ENCODE data around the gene ADARB1. TPM values are rescaled to one million over a fixed set of nuclear protein-coding genes. Genes with fewer than 3 reads are reported as not detected.
A peak's percentile ranks its signal among the peaks of the same experiment; 100 is the strongest.

Gene ADARB1
- total and polyA plus RNA-seq, 9 of the 15 experiments (the other 6 are each of a cell fraction or from before 2014, with no cell fraction given), result 6.7 to 16.0 (median 8.3) TPM

DNA sequence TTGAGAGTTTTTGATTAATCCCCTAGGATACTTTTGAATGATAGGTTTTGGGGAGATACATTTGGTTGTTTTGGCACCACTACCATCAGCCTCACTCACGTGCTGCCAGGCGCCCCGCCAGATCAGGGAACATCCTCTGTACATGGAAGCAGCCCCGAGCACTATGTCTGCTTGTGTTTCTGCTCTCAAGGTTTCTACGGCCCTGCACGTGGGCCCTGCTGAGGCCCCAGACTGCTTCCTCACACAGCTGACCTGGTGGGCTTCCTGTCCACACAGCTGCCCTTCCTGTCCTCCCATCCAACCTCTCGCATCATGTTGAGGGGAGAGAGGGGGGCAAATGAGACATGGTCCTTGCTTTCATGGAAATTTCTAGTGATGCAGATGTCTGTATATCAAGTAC lies 20.0 kb downstream of the ADARB1 start:
- CTCF ChIA-PET (ENCODE audit: low intra/inter-chr PET ratio), result no interaction called here
- in situ Hi-C loops (cut with MboI), result no loop called here
- WGBS (ENCODE audit: insufficient coverage, low coverage, missing lambda C conversion rate), result 56% methylated on average over 7 of the region's 7 CpGs

More for the DNA sequence above, 20.0 kb downstream of the ADARB1 start:
- no peak for ATAC-seq
- 0 out of 4 replicates have a peak overlapping the region, but pooled peaks of 1 of the 2 experiments have one; percentile 1 for H3K9ac ChIP-seq (ENCODE audit: insufficient read depth in 1 of 2, low read depth in 2 of 2, low read length in 2 of 2)
- no peak overlapping the region for H3K4me2 ChIP-seq (ENCODE audit: insufficient read depth, low read length)
- H3K79me2 ChIP-seq (ENCODE audit: control insufficient read depth, insufficient read depth, low read length), result 0 out of 3 replicates have a peak, but pooled peaks cover 1% of the 10 kb centered on the region
- DNase-seq (ENCODE audit: extremely low read depth in 1 of 4, low spot score in 3 of 4), result no peak
- intact Hi-C loops (cut with micrococcal nuclease), result no loop called here
- FAIRE-seq, result no peak
- H3K27me3 ChIP-seq (ENCODE audit: control insufficient read depth in 2 of 2, insufficient read depth in 2 of 2, low read length in 2 of 2), result peaks cover 0 to 9% of the 10 kb centered on the region in 2 experiments; a peak in 2 of 5 replicates
- no peak overlapping the region for H3K27ac ChIP-seq (ENCODE audit: extremely low read depth, low read depth, low read length)
- no TSS peak for BruUV-seq (replicated peaks)
- TF ChIP-seq FOXJ3 (CRISPR knock-in tag; IDR thresholded peaks at IDR 0.05), result no peak
- TF ChIP-seq NCOA1 (IDR thresholded peaks at IDR 0.05; ENCODE audit: low read depth), result no peak
- TF ChIP-seq NCOR1 (IDR thresholded peaks at IDR 0.05), result no peak
- TF ChIP-seq, protein P1, sequence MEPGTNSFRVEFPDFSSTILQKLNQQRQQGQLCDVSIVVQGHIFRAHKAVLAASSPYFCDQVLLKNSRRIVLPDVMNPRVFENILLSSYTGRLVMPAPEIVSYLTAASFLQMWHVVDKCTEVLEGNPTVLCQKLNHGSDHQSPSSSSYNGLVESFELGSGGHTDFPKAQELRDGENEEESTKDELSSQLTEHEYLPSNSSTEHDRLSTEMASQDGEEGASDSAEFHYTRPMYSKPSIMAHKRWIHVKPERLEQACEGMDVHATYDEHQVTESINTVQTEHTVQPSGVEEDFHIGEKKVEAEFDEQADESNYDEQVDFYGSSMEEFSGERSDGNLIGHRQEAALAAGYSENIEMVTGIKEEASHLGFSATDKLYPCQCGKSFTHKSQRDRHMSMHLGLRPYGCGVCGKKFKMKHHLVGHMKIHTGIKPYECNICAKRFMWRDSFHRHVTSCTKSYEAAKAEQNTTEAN (CRISPR knock-in tag; IDR thresholded peaks at IDR 0.05), result no peak
- TF ChIP-seq, protein P2, sequence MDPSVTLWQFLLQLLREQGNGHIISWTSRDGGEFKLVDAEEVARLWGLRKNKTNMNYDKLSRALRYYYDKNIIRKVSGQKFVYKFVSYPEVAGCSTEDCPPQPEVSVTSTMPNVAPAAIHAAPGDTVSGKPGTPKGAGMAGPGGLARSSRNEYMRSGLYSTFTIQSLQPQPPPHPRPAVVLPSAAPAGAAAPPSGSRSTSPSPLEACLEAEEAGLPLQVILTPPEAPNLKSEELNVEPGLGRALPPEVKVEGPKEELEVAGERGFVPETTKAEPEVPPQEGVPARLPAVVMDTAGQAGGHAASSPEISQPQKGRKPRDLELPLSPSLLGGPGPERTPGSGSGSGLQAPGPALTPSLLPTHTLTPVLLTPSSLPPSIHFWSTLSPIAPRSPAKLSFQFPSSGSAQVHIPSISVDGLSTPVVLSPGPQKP (CRISPR knock-in tag; IDR thresholded peaks at IDR 0.05), result no peak
- no peak for TF ChIP-seq ELF1 (tag; IDR thresholded peaks at IDR 0.05)
- no peak for TF ChIP-seq ZNF143 (CRISPR knock-in tag; IDR thresholded peaks at IDR 0.05)
- TF ChIP-seq, protein P3, sequence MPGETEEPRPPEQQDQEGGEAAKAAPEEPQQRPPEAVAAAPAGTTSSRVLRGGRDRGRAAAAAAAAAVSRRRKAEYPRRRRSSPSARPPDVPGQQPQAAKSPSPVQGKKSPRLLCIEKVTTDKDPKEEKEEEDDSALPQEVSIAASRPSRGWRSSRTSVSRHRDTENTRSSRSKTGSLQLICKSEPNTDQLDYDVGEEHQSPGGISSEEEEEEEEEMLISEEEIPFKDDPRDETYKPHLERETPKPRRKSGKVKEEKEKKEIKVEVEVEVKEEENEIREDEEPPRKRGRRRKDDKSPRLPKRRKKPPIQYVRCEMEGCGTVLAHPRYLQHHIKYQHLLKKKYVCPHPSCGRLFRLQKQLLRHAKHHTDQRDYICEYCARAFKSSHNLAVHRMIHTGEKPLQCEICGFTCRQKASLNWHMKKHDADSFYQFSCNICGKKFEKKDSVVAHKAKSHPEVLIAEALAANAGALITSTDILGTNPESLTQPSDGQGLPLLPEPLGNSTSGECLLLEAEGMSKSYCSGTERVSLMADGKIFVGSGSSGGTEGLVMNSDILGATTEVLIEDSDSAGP (CRISPR knock-in tag; IDR thresholded peaks at IDR 0.05), result no peak
- TF ChIP-seq SRSF3 (IDR thresholded peaks at IDR 0.05; ENCODE audit: insufficient read depth, low read length), result no peak
- no peak for TF ChIP-seq SMAD4 (CRISPR knock-in tag; conservative IDR thresholded peaks at IDR 0.05)
- TF ChIP-seq MCM7 (IDR thresholded peaks at IDR 0.05), result no peak
- no peak for TF ChIP-seq RBFOX2 (IDR thresholded peaks at IDR 0.05; ENCODE audit: low read depth, low read length)
- no peak for TF ChIP-seq FOXJ2 (tag; IDR thresholded peaks at IDR 0.05)
- TF ChIP-seq SRF (CRISPR knock-in tag; IDR thresholded peaks at IDR 0.05), result no peak
- no peak for TF ChIP-seq U2AF2 (optimal IDR thresholded peaks at IDR 0.05; ENCODE audit: low read depth, low read length)
- H3K9me1 ChIP-seq (ENCODE audit: control insufficient read depth, insufficient read depth, low read length), result peaks cover 2% of the 10 kb centered on the region
- H3K36me3 ChIP-seq (ENCODE audit: control insufficient read depth, insufficient read depth, low read length), result no peaks in the 10 kb centered on the region
- peaks cover 6 to 10% of the 10 kb centered on the region in 2 experiments for H3K4me1 ChIP-seq (replicated peaks in 1 of 2; ENCODE audit: control insufficient read depth in 2 of 2, insufficient read depth in 2 of 2, low read length in 2 of 2)
- no peaks in the 10 kb centered on the region for H3K9me3 ChIP-seq (replicated peaks; ENCODE audit: control insufficient read depth, insufficient read depth, low read depth, low read length)
- POLR2A ChIA-PET, result no interaction called here
- no peak overlapping the region for H2AFZ ChIP-seq (ENCODE audit: low read depth, low read length)
- H3K4me3 ChIP-seq, result no peak overlapping the region
- peaks cover 27% of the 10 kb centered on the region for H4K20me1 ChIP-seq (replicated peaks; ENCODE audit: control insufficient read depth, insufficient read depth, low read length)

All from K562 (cell line).